GM12801 (cell line): ENCODE data around the gene DNMT3L.

Source experiments
- TF ChIP-seq, protein P1 (sequence below): IDR thresholded peaks from one replicate; pipeline ENCODE4 v1.5.1; 2011; ENCODE audit warnings: control low read depth; ENCODE audit not compliant: insufficient read length; ENCODE audit errors: extremely low read depth

DNMT3L gene

DNA sequence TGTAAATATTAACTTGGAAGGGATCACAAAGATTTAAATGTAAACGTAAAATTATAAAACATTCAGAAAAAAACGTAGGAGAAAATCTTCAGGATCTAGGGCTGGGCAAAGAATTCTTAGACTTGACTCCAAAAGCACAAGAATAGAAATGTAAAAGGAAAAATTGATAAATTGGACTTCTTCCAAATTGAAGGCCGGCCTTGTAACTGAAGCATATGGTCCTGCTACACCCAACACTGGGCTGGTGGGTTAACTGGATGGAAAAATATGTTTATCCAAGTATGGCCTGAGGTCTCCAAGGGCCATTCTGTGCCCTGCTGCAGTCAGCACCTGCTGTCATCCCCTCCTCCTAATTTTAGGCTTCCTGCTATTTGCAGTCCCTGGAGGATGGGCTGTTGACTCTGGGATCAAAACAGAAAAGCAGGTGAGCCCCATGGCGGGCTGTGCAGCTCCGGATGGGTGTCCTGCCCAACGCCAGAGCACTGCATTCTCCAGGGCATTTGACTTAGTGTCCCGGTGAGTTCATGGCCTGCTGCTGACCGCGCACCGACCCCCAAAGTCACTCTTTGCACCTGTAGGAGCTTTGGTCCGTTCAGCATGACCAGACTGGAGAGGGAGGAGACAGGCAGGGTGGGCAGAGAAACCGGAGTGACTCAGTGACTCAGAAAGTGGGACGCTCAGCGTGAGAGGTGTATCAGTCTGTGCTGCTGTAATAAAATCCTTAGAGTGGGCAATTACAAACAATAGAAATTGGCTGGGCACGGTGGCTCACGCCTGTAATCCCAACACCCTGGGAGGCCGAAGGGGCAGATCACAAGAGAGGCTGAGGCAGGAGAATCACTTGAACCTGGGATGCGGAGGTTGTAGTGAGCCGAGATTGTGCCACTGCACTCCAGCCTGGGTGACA lies 17.9 kb upstream of the DNMT3L start:
- TF ChIP-seq, protein P1, sequence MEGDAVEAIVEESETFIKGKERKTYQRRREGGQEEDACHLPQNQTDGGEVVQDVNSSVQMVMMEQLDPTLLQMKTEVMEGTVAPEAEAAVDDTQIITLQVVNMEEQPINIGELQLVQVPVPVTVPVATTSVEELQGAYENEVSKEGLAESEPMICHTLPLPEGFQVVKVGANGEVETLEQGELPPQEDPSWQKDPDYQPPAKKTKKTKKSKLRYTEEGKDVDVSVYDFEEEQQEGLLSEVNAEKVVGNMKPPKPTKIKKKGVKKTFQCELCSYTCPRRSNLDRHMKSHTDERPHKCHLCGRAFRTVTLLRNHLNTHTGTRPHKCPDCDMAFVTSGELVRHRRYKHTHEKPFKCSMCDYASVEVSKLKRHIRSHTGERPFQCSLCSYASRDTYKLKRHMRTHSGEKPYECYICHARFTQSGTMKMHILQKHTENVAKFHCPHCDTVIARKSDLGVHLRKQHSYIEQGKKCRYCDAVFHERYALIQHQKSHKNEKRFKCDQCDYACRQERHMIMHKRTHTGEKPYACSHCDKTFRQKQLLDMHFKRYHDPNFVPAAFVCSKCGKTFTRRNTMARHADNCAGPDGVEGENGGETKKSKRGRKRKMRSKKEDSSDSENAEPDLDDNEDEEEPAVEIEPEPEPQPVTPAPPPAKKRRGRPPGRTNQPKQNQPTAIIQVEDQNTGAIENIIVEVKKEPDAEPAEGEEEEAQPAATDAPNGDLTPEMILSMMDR: no peak

DNA sequence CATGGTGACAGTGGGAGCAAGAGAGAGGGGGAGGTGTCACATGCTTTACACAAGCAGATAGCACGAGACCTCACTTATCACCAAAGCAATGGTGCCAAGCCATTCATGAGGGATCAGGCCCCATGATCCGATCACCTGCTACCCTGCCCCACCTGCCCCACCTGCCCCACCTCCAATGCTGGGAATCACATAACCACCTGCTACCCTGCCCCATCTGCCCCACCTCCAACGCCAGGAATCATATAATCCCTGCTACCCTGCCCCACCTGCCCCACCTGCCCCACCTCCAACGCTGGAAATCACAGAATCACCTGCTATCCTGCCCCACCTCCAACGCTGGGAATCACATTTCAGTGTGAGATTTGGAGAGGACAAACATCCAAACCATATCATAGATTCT lies 13.3 kb upstream of the DNMT3L start:
- TF ChIP-seq, protein P1: no peak

DNA sequence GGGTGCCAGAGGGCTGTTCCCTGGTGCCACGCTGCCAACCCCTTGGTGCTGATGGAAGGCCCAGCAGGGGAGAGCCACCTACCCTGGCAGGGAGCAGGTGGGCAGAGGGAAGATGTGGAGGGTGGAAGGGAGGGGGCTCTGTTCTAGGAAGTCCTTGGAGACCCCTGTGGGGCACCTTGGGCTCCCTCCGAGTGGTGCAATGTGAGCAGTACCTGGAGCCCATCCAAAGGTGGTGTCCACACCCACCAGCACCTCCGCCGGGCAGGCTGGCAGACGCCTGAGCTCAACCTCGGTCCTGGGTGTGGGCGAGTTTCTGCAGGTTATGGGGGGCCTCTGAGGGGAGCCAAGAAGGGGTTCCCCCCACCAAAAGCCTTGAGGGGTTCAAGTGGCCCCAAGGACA lies 11.3 kb upstream of the DNMT3L start:
- TF ChIP-seq, protein P1: no peak

DNA sequence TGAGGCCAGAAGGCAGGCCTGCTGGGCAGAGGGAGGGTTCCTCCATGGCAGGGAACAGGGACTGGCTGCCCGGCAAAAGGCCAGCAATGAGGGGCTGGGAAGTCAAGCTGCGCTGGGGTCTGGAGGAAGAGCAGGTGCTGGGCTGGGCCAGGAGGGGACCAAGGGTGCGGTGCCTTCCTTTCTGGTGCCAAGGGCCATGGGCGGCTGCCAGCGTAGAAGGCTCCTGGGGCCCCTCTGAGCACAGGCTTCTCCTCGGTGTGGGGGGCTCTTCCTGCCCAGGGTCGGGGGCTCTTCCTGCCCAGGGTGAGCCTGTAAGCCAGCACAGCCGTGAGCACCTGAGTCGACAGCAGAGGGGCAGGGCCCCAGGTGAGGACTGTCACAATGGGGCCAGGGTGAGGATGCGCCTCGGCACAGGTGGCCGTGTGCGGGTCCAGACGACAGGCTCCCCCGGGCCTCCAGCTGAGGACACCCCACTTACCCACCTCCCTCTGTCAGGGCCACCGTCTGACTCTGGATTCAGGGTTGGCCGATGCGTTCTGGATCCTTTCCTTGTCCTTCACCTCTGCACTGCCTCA lies 10.7 kb upstream of the DNMT3L start:
- TF ChIP-seq, protein P1: no peak

DNA sequence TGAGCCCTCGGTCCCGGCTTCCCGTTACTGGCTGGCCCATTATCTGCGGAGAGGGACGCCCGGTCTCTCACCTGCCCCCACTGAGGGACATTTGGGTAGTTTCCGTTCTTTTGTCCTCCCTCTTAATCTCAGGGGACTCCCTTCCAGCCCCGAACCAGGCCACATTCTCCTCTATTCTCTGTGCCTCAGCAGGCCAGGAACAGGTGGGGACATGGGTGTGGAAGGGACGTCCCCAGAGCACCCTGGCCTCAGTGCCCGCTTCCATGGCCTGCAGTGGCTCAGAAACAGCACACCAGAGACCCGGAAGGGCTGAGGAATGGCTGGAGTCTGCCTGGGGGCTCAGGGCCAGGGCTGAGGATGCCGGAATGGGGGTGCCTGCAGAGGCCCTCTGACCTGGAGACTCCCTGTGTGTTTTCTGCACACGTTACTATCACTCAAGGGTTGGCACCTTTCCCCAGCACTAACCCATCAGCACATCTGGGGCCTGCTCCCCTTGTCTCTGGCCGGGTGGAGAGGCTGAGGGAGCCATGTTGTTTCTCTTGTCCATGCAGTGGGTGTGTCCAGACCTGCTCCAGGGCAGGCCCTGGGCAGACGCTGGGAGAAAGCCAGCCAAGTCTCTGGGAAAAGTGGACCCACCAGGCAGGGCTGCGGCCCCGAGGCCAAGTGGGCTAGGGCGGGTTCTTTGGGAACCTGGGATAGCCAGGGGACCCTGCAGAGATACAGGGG lies 10.0 kb upstream of the DNMT3L start:
- TF ChIP-seq, protein P1: no peak

DNA sequence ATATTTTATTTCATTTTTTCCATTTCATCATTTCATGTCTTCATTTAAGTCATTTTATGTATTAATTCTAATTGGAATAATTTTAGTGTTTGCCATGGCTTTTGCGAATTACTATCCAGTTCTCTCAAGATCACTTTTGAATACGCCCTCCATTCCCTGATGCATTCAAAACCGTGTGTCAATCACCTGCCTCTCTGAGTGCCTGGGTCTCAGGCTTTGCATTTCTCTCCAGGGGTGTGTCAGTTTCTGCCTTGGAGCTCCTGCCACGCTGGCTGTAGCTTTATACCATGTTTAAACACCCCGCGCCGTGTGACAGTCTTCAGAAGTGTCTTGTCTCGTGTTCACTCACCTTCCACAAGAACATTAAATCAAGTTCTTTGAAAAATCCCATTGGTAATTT lies 7.4 kb upstream of the DNMT3L start:
- TF ChIP-seq, protein P1: no peak

DNA sequence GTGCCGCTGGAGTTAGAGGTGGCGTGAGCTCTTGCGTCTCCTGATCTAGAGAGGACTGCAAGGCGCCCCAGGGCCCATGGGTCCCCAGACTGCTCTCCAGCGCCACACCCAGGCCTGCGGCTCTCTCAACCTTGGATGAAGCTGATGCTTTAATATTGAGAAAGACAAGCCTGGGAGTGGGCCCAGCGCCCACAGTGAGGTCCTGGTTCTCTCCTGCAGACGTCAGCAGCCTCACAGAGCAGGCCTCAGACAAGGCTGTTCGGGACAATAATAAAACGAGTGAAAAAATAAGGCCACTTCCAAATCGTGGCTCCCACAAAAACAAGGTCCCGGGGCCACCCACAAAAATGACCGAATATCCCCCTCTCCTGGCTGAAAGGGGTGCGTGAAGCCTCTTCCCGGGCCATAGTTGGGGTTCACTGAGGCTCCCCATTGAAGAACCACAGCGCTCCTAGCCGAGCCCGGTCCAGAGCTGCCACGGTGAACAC lies 6.0 kb upstream of the DNMT3L start:
- TF ChIP-seq, protein P1: no peak
